Measurements from ENCODE around the gene KPNA4. TPM values are rescaled to one million over a fixed set of nuclear protein-coding genes. Genes with fewer than 3 reads are reported as not detected.
"Not testable (repeated sequence)": the region's sequence is repeated elsewhere in the genome, so short reads cannot be mapped to it uniquely, and the experiment has no call there.

KPNA4 gene, protein sequence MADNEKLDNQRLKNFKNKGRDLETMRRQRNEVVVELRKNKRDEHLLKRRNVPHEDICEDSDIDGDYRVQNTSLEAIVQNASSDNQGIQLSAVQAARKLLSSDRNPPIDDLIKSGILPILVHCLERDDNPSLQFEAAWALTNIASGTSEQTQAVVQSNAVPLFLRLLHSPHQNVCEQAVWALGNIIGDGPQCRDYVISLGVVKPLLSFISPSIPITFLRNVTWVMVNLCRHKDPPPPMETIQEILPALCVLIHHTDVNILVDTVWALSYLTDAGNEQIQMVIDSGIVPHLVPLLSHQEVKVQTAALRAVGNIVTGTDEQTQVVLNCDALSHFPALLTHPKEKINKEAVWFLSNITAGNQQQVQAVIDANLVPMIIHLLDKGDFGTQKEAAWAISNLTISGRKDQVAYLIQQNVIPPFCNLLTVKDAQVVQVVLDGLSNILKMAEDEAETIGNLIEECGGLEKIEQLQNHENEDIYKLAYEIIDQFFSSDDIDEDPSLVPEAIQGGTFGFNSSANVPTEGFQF
- 41.7 TPM for total RNA-seq

DNA sequence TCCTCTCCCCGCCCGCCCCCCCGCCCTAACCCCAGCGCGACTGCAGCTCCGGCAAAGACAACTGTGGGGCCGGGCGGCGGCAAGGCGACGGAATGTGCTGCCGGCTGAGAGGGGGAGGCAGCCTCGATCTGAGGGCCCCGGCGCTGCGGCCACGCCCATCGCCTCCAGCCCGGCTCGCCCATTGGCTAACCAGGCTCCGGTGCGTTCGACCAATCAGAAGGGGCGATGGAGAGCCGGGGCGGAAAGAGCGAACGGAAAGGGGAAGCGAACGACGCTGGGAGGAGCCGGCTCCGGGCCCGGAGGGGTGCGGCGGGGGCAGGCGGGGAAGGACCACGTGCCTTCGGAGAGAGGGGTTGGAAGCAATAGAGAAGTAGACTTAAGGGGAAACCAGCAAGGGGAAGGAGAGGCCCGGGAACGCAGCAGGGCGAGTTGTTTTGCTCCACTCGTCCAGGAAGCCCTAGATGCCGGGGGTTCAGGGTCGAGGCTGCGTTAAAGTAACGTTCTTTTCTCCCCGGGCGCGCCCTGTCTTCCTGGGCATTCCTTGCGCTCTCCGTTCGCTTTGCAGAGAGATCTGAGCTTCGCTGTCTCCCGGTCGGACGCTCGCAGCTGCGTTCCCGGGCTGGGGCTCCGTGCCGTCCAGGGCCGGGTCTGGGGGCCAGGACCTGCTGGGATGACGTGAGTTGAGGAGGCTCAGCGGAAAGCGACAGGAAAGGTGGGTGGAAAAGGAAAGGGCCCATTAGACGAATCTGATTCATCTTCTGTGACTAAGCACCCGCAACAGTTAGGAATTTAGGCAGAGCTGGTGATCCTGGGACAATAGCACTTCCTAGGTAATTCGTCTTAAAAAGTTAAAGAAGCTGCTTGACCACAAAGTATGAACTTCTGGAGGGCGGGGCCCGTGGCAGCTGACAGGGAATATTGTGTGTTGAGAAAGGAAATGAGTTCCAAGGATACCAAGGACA lies at the start of gene KPNA4:
TSS of gene KPNA4 (minus strand) at position 130 of the 962 bp plus-strand sequence. CDS start 289 bp downstream, outside the sequence.
- ATAC-seq = peak; percentile 98

DNA sequence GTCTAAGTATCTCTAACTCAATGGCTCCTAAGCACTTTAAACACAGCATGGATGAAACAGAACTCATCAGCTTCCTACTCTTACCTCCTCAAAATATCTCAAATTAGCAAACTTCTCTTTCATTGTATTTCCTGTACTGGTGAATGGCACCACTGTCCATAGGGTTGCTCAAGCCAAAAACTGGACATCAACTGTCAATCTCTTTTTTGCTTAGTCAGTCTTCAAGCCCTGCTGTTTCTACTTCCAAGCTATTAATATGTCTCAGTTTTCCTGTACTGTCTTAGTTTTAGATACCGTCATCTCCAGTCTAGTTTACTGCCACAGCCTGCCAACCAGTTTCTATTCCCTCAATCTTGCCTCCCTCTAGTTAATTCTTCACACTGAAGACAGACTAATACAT lies 48.3 kb upstream of the KPNA4 start:
- ATAC-seq = no peak

DNA sequence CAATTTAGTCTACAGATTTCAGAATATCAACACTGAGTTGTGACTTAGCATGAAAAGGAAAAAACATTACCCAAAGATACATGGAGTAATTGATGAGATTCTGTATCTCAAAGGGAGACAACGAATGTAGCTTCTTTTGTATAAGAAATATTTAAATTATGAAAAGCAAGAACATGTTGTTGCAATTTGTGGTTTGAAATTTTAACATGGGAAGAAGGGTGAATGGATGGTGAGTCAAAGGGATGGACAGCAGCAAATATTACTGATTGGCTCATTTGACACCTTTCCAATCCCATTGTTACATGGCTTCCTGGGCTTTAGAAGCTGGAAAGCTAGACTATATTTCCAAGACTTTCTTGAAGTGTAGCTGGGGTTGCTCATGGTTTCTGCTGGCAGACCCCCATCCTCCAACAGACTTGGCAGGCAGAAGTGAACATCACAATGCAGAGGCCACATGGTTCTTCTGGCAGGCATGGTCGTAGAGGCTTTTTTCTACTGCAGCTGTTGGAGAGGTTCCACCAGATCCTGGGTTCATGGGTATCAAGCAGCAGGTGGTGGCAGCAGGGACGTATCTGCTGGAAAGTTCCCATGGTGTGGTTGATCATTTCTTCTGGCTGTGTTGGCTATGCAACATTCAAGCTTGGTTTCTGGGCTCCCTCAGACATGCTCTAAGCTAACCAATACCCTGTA lies 47.2 kb upstream of the KPNA4 start:
- no peak for ATAC-seq

DNA sequence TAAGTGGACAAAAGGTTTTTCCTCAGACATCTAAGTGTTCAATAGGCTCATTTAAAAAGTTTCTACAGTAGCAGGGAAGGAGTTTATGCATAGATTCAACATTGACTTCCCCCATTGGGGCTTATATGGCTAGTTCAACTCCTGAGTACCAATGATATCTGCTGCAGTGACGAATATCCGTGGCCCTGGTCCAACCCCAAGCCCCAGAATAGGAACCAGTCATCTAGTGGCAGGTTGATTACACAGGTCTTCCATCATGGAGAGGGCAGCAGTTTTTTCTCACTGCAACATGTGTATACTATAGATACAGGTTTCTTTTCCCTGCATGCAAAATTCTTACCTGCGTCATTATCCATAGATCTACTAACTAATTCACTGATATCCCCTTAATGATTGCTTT lies 45.8 kb upstream of the KPNA4 start:
- no peak for ATAC-seq

DNA sequence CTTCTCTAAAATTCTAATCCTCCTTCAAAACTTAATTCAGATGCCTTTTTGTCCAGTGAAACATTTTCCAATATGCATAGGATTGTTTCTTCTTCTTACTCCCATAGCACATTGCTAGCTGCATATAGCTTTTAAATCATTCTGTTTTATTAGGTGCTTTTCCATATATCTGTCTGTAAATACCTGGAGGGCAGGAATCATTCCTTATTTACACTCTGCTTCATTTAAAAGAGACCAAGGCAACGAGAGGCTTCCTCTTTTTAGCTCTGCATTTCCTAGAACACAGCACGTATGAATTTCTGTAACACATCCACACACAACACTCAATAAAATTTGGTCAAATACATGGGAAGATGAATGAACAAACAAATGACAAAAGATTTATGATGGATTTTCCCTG lies 43.5 kb upstream of the KPNA4 start:
- no peak for ATAC-seq

DNA sequence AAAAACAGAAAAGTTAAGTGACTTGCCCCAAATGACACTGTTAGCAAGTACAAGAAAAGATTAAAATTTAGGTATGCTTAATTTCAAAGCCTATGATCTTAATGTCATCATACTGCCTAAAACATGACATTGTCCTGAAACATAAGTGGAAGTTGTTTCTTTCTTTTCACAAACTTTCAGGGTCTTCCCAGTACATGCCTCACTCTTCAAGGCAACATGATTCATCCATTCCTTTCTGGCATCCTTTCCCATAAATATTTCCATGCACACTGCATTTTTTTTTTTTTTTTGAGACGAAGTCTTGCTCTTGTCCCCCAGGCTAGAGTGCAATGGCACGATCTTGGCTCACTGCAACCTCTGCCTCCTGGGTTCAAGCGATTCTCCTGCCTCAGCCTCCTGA lies 42.5 kb upstream of the KPNA4 start:
- no peak for ATAC-seq

DNA sequence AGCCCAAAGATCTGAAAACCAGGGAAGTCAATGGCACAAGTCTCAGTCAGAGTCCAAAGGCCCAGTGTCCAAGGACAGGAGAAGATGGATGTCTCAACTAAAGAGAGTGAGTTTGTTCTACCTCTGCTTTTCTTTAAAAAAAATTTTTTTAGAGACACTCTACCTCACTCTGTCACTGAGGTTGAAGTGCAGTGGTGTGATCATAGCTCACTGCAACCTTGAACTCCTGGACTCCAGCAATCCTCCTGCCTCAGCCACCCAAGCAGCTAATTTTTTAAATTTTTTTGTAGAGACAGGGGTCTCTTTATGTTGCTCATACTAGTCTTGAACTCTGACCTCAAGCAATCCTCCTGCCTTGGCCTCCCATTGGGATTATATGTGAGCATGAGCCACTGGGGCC lies 39.9 kb upstream of the KPNA4 start:
- ATAC-seq = no peak

DNA sequence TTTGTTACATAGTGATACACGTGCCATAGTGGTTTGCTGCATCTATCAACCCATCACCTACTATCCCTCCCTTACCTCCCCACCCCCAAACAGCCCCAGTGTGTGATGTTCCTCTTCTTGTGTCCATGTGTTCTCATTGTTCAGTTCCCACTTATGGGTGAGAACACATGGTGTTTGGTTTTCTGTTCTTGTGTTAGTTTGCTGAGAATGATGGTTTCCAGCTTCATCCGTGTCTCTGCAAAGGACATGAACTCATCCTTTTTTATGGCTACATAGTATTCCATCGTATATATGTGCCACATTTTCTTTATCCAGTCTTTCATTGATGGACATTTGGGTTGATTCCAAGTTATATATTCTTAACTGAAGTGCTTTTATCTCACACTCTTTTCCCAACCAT lies 38.5 kb upstream of the KPNA4 start:
- ATAC-seq = not testable (repeated sequence)

DNA sequence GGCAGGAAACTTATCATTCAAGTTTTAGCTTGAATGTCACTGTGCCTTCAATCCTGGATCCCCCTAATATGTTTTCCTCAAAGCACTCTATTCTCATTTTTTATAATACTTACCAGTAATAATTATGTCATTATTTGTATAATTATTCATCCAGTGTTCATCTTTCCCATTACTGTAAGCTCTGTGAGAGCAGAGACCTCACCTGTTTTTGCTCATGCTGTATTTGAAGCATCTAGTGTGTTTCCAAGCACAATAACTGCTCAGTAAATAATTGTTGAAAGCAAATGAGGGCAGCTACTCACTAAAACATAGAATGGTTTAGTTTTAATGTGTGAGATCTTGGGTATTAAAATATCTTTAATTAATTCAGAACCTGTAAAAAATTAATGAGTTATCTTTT lies 36.9 kb upstream of the KPNA4 start:
- no peak for ATAC-seq

DNA sequence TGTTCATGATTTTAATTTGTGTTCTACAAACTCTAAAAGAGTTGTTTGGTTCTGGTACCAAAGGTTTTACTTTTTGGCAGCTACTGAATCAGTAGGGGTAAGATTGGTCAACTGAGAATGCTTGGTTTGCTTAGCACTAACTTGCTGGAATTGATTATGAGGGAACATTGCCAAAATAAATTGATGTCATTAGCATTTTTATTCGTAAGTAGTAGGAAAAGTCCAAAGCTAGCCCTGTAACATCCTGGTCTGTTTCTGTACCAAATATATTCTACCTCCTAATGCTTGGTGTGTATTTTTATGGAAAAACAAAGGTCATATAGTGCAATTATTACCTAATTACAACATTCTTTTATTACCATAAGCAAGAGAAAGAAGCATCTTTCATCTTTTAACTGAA lies 35.9 kb upstream of the KPNA4 start:
- no peak for ATAC-seq

DNA sequence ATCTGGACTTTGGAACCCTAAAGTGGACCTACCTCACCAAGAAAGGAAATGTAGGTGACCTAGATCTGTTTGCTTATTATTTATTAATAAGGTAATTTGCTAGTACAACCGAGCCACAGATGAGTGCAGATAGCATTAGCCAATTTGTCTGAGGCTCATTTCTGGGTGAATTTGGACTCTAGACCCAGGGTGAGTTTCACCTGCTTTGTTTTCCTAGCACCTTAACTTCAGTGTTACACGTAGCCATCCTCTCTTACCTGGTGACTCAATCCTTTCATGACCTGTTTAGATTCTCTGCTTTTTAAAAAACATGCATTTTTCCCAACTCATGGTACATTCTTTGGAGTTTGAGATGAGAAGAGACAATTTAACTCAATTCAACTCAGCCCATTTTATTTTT lies 33.5 kb upstream of the KPNA4 start:
- ATAC-seq = no peak

DNA sequence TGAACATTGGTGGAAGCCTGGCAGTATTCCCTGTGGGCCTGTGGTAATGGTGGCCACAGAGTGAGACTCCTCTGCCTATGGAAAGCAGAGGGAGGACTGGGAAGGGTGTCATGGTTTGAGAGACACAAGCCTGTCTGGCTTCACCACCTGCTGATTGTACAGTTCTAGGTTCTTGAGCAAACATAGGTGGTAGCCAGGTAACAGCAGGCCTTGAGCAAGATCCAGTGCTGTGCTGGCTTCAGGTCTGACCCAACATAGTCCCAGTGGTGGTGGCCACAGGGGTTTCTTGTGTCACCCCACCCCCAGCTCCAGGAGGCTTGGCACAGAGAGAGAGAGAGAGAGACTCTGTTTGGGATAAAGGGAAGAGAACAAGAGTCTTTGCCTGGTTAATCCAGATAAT lies 22.7 kb upstream of the KPNA4 start:
- no peak for ATAC-seq

DNA sequence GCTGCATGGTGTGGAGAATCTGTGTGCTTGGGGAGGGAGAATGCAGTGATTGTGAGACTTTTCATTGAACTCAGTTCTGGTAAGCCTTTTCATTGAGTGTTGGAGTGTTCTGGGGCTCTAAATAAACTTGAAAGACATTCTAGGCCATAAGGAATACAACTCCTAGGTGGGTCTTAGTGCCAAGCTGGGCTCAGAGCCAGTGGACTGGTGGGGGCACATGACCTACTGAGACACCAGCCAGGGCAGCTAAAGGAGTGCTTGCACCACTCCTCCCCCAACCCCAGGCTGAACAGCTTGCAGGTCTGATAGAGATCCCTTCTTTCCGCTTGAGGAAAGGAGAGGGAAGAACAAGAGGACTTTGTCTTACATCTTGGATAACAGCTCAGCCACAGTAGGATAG lies 21.7 kb upstream of the KPNA4 start:
- no peak for ATAC-seq

DNA sequence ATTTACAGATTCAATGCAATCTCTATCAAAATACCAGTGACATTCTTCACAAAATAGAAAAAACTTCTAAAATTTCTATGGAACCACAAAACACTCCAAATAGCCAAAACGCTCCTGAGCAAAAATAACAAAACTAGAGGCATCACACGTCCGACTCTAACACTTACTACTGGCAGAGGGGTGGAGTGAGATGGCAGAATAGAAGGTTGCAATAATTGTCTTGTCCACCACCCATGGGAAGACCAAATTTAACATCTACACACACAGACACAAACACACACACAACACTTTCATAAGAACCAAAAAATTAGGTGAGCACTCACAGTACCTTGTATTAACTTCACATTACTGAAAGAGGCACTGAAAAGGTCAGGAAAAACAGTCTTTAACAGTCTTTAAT lies 21.3 kb upstream of the KPNA4 start:
- ATAC-seq = no peak

DNA sequence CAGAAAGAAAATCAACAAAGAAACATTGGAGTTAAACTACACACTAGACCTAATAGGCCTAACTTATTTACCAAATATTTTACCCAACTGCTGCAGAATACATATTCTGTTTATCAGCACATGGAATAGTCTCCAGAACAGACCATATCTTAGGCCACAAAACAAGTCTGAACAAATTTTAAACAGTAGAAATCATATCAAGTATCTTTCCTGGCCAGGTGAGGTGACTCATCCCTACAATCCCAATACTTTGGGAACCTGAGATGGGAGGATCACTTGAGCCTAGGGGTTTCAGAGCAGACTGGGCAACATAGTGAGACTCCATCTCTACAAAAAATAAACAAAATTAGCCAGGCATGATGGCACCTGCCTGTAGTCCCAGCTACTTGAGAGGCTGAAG lies 18.1 kb upstream of the KPNA4 start:
- ATAC-seq = no peak

DNA sequence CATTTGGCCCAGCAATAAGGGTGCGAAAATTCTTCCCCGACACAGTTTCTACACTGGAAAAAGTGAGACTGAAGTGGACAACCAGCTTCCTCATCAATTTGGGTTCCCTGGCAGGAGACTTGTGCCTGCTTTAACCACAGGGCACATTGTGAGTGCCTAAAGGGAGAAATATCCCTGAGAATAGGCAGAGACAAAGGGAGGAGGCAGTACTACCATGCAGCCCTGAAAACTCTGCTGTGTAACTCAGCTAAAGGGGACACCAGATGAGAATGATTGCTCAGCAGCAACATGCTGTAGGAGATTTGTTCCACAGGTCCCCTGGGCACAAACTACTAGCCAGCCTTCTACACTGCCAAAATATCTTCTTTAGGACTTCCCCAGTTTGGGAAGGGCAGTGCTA lies 15.6 kb upstream of the KPNA4 start:
- ATAC-seq = no peak

DNA sequence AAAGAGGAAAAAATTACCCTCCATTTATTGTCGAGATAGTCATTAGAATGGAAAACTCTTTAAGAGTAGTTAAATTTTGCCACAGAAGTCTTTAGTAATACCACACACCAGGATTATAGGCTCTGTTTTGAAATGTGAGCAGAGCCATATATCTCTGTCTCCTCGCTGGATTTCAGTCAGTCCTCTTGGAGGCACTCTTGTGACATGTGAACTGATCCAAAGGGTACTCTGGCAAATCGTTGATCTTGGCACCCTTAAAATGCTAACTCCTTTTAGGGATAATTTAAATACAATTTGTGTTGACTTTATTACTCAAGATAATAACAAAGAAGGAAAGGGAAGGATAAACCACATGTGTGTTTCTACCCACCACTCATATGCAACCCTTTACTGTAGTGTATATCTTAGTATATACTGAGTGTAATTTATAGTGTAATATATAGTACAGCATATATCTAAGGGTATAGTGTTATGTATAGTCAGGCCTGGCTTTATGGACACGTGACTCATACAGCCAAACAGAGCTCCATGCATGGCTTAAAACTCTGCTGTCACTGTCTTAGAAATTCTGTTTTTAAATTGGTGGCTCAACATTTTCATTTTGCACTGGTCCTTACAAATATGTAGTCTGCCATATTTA lies 12.3 kb upstream of the KPNA4 start:
- no peak for ATAC-seq

DNA sequence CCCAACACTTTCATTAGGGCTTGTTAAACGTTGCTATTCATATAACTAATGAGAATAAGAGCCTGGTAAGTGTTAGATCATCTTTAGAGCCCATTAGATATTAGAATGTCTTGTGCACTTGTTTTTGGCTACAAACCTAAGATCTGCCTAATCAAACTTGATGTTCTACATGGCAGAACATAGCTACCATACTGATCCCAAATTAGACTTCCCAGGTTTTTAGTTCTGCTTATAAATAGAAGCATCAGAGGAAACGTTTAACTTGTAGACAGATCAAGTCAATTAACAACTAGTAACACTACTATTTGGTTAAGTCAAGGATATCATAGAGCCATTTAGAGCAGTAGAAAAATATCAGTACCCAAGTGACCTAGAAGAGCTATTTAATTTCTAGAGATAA lies 11.7 kb upstream of the KPNA4 start:
- ATAC-seq = no peak

DNA sequence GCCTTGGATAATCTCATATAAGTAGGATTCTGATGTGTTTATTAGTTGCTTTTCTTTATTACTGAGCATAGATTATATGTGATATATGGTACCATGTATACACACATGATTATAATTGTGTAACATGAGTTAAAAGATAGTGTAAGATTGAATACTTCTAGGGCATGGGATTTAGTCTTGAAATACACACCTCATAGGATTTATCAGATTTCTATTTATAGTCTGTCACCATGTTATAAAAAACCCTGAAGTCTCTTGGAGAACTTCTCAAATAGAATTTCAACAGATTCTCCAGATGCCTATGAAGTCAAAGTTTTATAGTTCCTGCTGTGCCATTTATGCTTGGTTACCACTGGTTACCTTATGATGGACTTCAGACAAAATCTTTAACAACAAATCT lies 11.2 kb upstream of the KPNA4 start:
- no peak for ATAC-seq

DNA sequence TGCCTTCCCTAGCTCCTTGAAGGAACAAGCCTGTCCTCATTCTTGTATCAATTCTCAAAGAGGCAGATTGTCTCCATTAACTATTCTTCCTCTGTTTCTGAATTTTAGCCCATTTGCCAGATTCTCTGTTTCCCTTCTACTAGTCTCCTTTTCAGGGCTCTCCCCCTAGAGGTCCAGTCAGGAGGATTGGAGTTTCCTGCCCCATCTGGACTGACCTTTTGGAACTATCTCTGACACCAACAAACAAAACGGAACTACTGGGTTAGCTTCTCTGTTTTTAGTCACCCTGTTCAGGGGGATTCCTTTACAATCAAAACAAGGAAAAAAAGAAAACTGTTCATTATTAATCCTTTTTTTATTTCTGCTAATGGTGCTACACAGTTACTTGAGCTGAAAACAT lies 10.2 kb upstream of the KPNA4 start:
- no peak for ATAC-seq

DNA sequence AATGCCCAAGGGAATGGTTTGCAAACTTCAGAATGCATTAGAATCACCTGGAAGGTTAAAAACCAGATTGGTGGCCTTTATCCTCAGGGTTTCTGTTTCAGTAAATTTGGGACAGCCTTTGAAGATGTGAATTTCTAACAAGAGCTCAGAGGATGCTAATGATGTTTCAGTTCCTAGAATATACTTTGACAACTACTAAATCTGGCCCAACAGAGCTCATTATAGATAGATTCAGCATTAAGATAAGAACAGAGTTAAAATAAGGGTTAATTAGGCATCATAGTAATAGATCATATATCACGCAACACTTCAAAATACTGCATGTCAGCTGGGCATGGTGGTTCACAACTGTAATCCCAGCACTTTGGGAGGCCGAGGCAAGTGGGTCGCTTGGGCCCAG lies 9.3 kb upstream of the KPNA4 start:
- no peak for ATAC-seq

DNA sequence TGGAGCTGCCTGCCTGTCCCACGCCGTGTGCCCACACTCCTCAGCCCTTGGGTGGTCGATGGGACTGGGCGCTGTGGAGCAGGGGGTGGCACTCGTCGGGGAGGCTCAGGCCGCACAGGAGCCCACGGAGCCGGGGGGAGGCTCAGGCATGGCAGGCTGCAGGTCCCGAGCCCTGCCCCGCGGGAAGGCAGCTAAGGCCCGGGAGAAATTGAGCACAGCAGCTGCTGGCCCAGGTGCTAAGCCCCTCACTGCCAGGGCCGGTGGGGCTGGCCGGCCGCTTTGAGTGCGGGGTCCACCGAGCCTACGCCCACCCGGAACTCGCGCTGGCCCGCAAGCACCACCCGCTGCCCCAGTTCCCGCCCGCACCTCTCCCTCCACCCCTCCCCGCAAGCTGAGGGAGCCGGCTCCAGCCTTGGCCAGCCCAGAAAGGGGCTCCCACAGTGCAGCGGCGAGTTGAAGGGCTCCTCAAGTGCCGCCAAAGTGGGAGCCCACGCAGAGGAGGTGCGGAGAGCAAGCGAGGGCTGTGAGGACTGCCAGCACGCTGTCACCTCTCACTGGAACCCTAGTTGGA lies 8.7 kb upstream of the KPNA4 start:
- not testable (repeated sequence) for ATAC-seq

Data from esophagus mucosa (tissue), 1 donor.